ENCODE results near the gene CRADD. TPM values are rescaled to one million over a fixed set of nuclear protein-coding genes. Genes with fewer than 3 reads are reported as not detected.

Gene CRADD
- total and polyA plus RNA-seq, 2 of the 4 experiments (the other 2 are of a cell fraction): 11.1 to 14.0 TPM

DNA sequence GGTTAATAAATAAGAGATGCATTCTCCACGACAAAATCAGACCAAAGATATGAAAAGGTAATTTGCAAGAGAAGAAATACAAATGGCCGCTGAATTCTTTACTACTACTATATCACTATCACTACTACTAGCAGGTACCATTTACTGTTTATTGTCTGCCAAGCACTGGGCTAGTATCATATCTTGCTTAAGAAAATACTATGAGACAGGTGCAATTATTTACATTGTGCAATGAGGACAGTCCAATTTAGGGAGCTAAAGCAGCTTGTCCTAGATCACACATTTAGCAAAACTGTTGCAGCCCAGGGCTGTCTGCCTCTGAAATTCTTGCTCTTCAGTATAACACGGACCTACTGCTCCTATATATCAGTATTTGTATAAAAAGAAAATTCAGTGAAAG is 52.8 kb downstream of the CRADD start:
- H2AFZ ChIP-seq (replicated peaks; ENCODE audit: low read length, poor library complexity): no peak overlapping the region
- peaks cover 4% of the 10 kb centered on the region; the same call in 1 of the 2 replicates for H3K4me1 ChIP-seq (ENCODE audit: control insufficient read depth, insufficient read depth, low read length)
- ATAC-seq (ENCODE audit: low read depth) (no peak), DNase-seq (no peak)
- H3K9me3 ChIP-seq (ENCODE audit: control insufficient read depth, insufficient read depth, low read length): no peaks in the 10 kb centered on the region
- no peaks in the 10 kb centered on the region for H3K9me1 ChIP-seq (ENCODE audit: insufficient read depth, low read length)
- H2BK15ac ChIP-seq (ENCODE audit: low read depth, low read length): no peak overlapping the region
- no peak overlapping the region for H4K91ac ChIP-seq (ENCODE audit: insufficient read depth, low read depth, low read length)
- no peak overlapping the region for H3K4me2 ChIP-seq (ENCODE audit: low read depth, low read length)
- no peak overlapping the region for H3K18ac ChIP-seq (ENCODE audit: low read depth, low read length)
- TF ChIP-seq, protein P1, sequence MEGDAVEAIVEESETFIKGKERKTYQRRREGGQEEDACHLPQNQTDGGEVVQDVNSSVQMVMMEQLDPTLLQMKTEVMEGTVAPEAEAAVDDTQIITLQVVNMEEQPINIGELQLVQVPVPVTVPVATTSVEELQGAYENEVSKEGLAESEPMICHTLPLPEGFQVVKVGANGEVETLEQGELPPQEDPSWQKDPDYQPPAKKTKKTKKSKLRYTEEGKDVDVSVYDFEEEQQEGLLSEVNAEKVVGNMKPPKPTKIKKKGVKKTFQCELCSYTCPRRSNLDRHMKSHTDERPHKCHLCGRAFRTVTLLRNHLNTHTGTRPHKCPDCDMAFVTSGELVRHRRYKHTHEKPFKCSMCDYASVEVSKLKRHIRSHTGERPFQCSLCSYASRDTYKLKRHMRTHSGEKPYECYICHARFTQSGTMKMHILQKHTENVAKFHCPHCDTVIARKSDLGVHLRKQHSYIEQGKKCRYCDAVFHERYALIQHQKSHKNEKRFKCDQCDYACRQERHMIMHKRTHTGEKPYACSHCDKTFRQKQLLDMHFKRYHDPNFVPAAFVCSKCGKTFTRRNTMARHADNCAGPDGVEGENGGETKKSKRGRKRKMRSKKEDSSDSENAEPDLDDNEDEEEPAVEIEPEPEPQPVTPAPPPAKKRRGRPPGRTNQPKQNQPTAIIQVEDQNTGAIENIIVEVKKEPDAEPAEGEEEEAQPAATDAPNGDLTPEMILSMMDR (conservative IDR thresholded peaks at IDR 0.05; ENCODE audit: low read depth, low read length): no peak
- TF ChIP-seq RFX5 (IDR thresholded peaks at IDR 0.05; ENCODE audit: low read depth, low read length): no peak
- TF ChIP-seq POLR2A (IDR thresholded peaks at IDR 0.05; ENCODE audit: low read depth, low read length): no peak
- TF ChIP-seq, protein P2, sequence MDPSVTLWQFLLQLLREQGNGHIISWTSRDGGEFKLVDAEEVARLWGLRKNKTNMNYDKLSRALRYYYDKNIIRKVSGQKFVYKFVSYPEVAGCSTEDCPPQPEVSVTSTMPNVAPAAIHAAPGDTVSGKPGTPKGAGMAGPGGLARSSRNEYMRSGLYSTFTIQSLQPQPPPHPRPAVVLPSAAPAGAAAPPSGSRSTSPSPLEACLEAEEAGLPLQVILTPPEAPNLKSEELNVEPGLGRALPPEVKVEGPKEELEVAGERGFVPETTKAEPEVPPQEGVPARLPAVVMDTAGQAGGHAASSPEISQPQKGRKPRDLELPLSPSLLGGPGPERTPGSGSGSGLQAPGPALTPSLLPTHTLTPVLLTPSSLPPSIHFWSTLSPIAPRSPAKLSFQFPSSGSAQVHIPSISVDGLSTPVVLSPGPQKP (IDR thresholded peaks at IDR 0.05; ENCODE audit: borderline replicate concordance, low read depth, low read length): no peak
- TF ChIP-seq MXI1 (IDR thresholded peaks at IDR 0.05; ENCODE audit: borderline replicate concordance, low read depth, low read length): no peak
- TF ChIP-seq SMC3 (IDR thresholded peaks at IDR 0.05; ENCODE audit: low read depth, low read length): no peak
- TF ChIP-seq RAD21 (IDR thresholded peaks at IDR 0.05; ENCODE audit: low read length): no peak
- no peak for TF ChIP-seq FOS (IDR thresholded peaks at IDR 0.05; ENCODE audit: low read depth, low read length)
- no peak for TF ChIP-seq USF2 (IDR thresholded peaks at IDR 0.05; ENCODE audit: low read depth, low read length)
- TF ChIP-seq BHLHE40 (IDR thresholded peaks at IDR 0.05; ENCODE audit: low read depth, low read length): no peak
- no peak for TF ChIP-seq MAZ (IDR thresholded peaks at IDR 0.05; ENCODE audit: borderline replicate concordance, low read depth, low read length)
- no peak for TF ChIP-seq NFE2L2 (IDR thresholded peaks at IDR 0.05; ENCODE audit: low read depth, low read length)
- TF ChIP-seq CEBPB (IDR thresholded peaks at IDR 0.05; ENCODE audit: low read depth, low read length): no peak
- no peak for TF ChIP-seq RCOR1 (IDR thresholded peaks at IDR 0.05; ENCODE audit: insufficient replicate concordance, low read length)
- H3K79me1 ChIP-seq (ENCODE audit: low read depth in 1 of 2, low read length in 2 of 2): no peaks in the 10 kb centered on the region
- H3K4ac ChIP-seq (ENCODE audit: low read depth, low read length): no peak overlapping the region
- intact Hi-C loops (cut with micrococcal nuclease): no loop called here
- H4K20me1 ChIP-seq (ENCODE audit: insufficient read depth, low read length): no peaks in the 10 kb centered on the region
- H3K27me3 ChIP-seq (ENCODE audit: control insufficient read depth, insufficient read depth, low read length): no peaks in the 10 kb centered on the region
- no peak overlapping the region for H2AK9ac ChIP-seq (replicated peaks; ENCODE audit: low read depth, low read length, poor library complexity)
- CTCF ChIA-PET: no interaction called here
- no peak overlapping the region for H4K8ac ChIP-seq (ENCODE audit: low read depth in 2 of 2, low read length in 2 of 2)
- no peak overlapping the region for H4K5ac ChIP-seq (ENCODE audit: low read depth, low read length)
- dilution Hi-C loops (cut with HindIII; ENCODE audit: low sequenced_read_pairs, unreplicated experiment): no loop called here
- no CpG with 5 or more reads among the region's 3 CpGs for WGBS, 2 experiments (ENCODE audit: extremely low coverage in 2 of 2, insufficient read length in 1 of 2)
- no peak overlapping the region for H3K23ac ChIP-seq (ENCODE audit: low read depth, low read length)
- in situ Hi-C loops (cut with MboI; ENCODE audit: low sequenced_read_pairs): no loop called here
- H3K9ac ChIP-seq (ENCODE audit: low read depth, low read length): no peak overlapping the region
- no peak overlapping the region for H3K4me3 ChIP-seq (ENCODE audit: insufficient read depth, low read depth, low read length)
- H2BK5ac ChIP-seq (ENCODE audit: low read depth, low read length, poor library complexity, severe bottlenecking): no peak overlapping the region
- no TSS peak for BruUV-seq (replicated peaks)
- H2BK120ac ChIP-seq (ENCODE audit: low read depth, low read length): no peak overlapping the region
- H3K56ac ChIP-seq (ENCODE audit: extremely low read depth, insufficient read depth, low read length): no peak overlapping the region
- H3K36me3 ChIP-seq (ENCODE audit: control insufficient read depth, insufficient read depth, low read length): no peaks in the 10 kb centered on the region
- no peak overlapping the region for H2AK5ac ChIP-seq (ENCODE audit: low read depth, low read length)
- no peak overlapping the region for H3K27ac ChIP-seq (ENCODE audit: insufficient read depth, low read length)
- H3K14ac ChIP-seq (replicated peaks; ENCODE audit: low read depth, low read length): no peak overlapping the region
- POLR2A ChIA-PET (ENCODE audit: unreplicated experiment): no interaction called here
- no peak overlapping the region for H2BK20ac ChIP-seq (ENCODE audit: low read depth, low read length)

Measured in IMR-90 (cell line).